Chondrocyte (in vitro differentiated cells): ENCODE results near the gene PTPRG. TPM values are rescaled to one million over a fixed set of nuclear protein-coding genes. Genes with fewer than 3 reads are reported as not detected.
A peak's percentile ranks its signal among the peaks of the same experiment; 100 is the strongest.

Source experiments
- DNase-seq: peaks from one replicate; pipeline ENCODE4 v3.0.0; 2021; ENCODE audit warnings: mixed read lengths, low spot score
- H3K27ac Mint-ChIP-seq: one replicate; pipeline ENCODE4 v1.8.0; 2021; ENCODE audit warnings: mild to moderate bottlenecking, moderate library complexity, mixed read lengths; ENCODE audit not compliant: unreplicated experiment
- H3K27me3 Mint-ChIP-seq: 2 replicates; pipeline ENCODE4 v1.8.0; 2021; ENCODE audit warnings: low read depth, mixed read lengths
- H3K36me3 Mint-ChIP-seq: 2 replicates; pipeline ENCODE4 v1.8.0; 2021; ENCODE audit warnings: low read depth, mixed read lengths
- H3K4me1 Mint-ChIP-seq: 2 replicates; pipeline ENCODE4 v1.8.0; 2021; ENCODE audit warnings: low read depth, mild to moderate bottlenecking, mixed read lengths
- H3K4me3 Mint-ChIP-seq: one replicate; pipeline ENCODE4 v1.8.0; 2021; ENCODE audit warnings: mild to moderate bottlenecking, moderate library complexity, mixed read lengths; ENCODE audit not compliant: unreplicated experiment
- H3K9me3 Mint-ChIP-seq: 2 replicates; pipeline ENCODE4 v1.8.0; 2021; ENCODE audit warnings: low read depth, mixed read lengths
- total RNA-seq: library from RNA; stranded (reverse); gene quantifications from 3 replicates; pipeline ENCODE4 v1.2.1, GENCODE V29; 2021
- TF ChIP-seq, protein P1 (sequence below): fragments of 200-600 bp; sonication (generic); IDR thresholded peaks from 2 replicates; pipeline ENCODE4 v1.5.0; 2021; ENCODE audit warnings: antibody characterized with exemption, mild to moderate bottlenecking, moderate library complexity

Gene PTPRG
- total RNA-seq, 1 donor from 2014 or later = 45.5 TPM

DNA sequence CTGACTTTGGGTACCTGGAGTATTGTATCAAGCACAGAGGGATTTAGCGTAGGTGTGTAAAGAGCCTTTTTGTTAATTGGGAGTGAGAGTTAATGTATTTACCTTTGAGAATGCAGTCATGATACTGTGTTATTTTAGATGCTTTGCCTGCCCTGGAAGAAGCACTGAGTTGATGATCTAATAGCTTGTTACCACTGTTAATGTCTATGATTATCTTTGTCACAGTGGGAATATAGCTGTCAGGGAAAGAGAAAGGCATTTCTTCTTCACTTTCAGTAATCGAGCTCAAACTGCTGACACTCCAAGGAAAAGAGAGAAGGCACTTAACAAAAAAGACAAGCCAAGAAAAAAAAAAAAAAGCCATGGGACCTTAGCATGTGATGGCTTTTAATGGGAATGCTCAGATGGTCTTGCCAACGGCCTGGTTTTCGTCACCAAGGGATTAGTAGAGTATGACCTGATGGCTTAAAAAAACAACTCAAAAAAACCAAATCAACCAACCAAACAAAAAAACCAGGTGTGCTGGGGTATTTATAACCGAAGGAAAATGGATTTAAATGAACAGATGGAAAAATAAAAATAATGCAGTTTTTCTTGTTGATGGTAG is 387.4 kb downstream of the PTPRG start:
- peaks cover 3% of the 10 kb centered on the region for H3K4me1 Mint-ChIP-seq
- no peaks in the 10 kb centered on the region for H3K9me3 Mint-ChIP-seq
- H3K36me3 Mint-ChIP-seq = no peaks in the 10 kb centered on the region
- no peak for DNase-seq
- no peak overlapping the region for H3K27ac Mint-ChIP-seq
- TF ChIP-seq, protein P1, sequence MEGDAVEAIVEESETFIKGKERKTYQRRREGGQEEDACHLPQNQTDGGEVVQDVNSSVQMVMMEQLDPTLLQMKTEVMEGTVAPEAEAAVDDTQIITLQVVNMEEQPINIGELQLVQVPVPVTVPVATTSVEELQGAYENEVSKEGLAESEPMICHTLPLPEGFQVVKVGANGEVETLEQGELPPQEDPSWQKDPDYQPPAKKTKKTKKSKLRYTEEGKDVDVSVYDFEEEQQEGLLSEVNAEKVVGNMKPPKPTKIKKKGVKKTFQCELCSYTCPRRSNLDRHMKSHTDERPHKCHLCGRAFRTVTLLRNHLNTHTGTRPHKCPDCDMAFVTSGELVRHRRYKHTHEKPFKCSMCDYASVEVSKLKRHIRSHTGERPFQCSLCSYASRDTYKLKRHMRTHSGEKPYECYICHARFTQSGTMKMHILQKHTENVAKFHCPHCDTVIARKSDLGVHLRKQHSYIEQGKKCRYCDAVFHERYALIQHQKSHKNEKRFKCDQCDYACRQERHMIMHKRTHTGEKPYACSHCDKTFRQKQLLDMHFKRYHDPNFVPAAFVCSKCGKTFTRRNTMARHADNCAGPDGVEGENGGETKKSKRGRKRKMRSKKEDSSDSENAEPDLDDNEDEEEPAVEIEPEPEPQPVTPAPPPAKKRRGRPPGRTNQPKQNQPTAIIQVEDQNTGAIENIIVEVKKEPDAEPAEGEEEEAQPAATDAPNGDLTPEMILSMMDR = no peak
- H3K27me3 Mint-ChIP-seq = no peaks in the 10 kb centered on the region
- H3K4me3 Mint-ChIP-seq = no peak overlapping the region

- Mint-ChIP-seq H3K27me3 (no peaks in the 10 kb centered on the region), H3K9me3 (no peaks in the 10 kb centered on the region), H3K27ac (no peak overlapping the region), H3K36me3 (no peaks in the 10 kb centered on the region), H3K4me3 (no peak overlapping the region), H3K4me1 (peaks cover 22% of the 10 kb centered on the region)
- TF ChIP-seq, protein P1 = no peak
- no peak for DNase-seq
Observed at GRCh38 chr3:61954097-61954540, 392.7 kb downstream of the PTPRG start.

DNA sequence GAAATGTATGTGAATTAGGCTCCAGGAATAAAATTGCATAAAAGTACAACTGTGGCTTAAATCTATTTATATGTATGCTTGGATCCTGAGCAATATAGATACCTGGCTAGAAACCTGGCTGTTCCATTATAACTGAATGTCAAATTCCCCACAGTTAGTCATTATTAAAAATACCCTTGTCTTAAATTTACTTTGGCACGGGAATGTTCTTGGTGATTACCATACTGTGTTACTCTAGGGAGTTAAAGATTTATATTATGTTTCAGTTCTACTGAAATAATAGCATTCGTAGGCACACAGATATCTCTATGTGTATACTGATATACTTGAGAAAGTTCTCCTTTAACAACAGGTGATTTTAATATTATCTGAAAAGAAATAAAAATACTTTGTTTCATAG is 394.1 kb downstream of the PTPRG start:
- peaks cover 18% of the 10 kb centered on the region for H3K4me1 Mint-ChIP-seq
- H3K27ac Mint-ChIP-seq = no peak overlapping the region
- DNase-seq = no peak
- TF ChIP-seq, protein P1 = no peak
- no peaks in the 10 kb centered on the region for H3K9me3 Mint-ChIP-seq
- H3K4me3 Mint-ChIP-seq = no peak overlapping the region
- H3K27me3 Mint-ChIP-seq = no peaks in the 10 kb centered on the region
- H3K36me3 Mint-ChIP-seq = no peaks in the 10 kb centered on the region

DNA sequence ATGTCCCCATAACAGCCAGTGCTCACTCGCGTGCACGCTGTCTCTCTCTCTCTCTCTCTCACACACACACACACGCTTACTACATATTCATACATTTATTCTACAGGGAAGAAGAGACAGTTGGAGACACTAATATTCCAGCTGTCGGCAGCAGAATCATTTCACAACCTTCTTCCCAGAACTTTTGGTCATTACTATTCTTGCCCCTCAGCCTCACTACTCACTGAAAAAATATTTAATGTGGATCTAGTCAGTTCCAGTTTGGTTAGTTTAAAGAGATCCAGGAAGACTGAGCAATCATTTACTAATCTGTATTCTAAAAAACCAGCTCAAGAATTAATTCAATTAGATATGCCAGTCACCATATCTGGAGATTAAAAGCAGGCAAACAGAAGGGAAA is 394.9 kb downstream of the PTPRG start:
- no peak for DNase-seq
- no peaks in the 10 kb centered on the region for H3K27me3 Mint-ChIP-seq

GRCh38 chr3:61957259-61957658 is 395.9 kb downstream of the PTPRG start:
- DNase-seq = no peak
- Mint-ChIP-seq H3K9me3 (no peaks in the 10 kb centered on the region), H3K27me3 (no peaks in the 10 kb centered on the region), H3K36me3 (no peaks in the 10 kb centered on the region), H3K27ac (no peak overlapping the region), H3K4me3 (no peak overlapping the region), H3K4me1 (peaks cover 30% of the 10 kb centered on the region)
- TF ChIP-seq, protein P1 = no peak

More for the DNA sequence above, 394.9 kb downstream of the PTPRG start:
- Mint-ChIP-seq H3K4me3 (peak overlapping the region; percentile 3), H3K36me3 (no peaks in the 10 kb centered on the region), H3K4me1 (peaks cover 22% of the 10 kb centered on the region), H3K9me3 (no peaks in the 10 kb centered on the region), H3K27ac (peak overlapping the region; percentile 67)
- TF ChIP-seq, protein P1 = peak; percentile 9
